Small intestine (tissue), 7 donors: ENCODE data around the gene GCLM. TPM values are rescaled to one million over a fixed set of nuclear protein-coding genes. Genes with fewer than 3 reads are reported as not detected.
"Not testable (repeated sequence)": the region's sequence is repeated elsewhere in the genome, so short reads cannot be mapped to it uniquely, and the experiment has no call there.

Experiments used
- DNase-seq, 2 donors: peaks; one replicate each; pipeline versions ENCODE4 v3.0.0 to v3.0.0-alpha.2; 2013
- FAIRE-seq: peaks from 2 replicates; lab custom pipeline; 2012; peaks lifted over from hg19 to GRCh38; lab: Jason Lieb, UNC
- H3K27ac ChIP-seq, 3 donors: one replicate each; pipeline ENCODE4 v1.5.1; 2013; ENCODE audit warnings: low read length in 2 of 3, mild to moderate bottlenecking in 2 of 3, control low read depth in 1 of 3, inconsistent platforms in 1 of 3, low read depth in 1 of 3, moderate library complexity in 1 of 3
- H3K27me3 ChIP-seq, 3 donors: one replicate each; pipeline ENCODE4 v1.6.1; 2013; ENCODE audit warnings: low read length in 3 of 3, inconsistent platforms in 1 of 3; ENCODE audit not compliant: control insufficient read depth in 3 of 3, insufficient read depth in 3 of 3
- H3K36me3 ChIP-seq, 3 donors: one replicate each; pipeline ENCODE4 v1.6.1; 2013; ENCODE audit warnings: low read length in 3 of 3, inconsistent platforms in 1 of 3, low read depth in 1 of 3, mild to moderate bottlenecking in 1 of 3, moderate library complexity in 1 of 3; ENCODE audit not compliant: control insufficient read depth in 3 of 3, insufficient read depth in 2 of 3
- H3K4me1 ChIP-seq, 3 donors: one replicate each; pipeline ENCODE4 v1.6.1; 2013; ENCODE audit warnings: low read length in 2 of 3, inconsistent platforms in 1 of 3, low read depth in 1 of 3, mild to moderate bottlenecking in 1 of 3, moderate library complexity in 1 of 3; ENCODE audit not compliant: control insufficient read depth in 3 of 3, insufficient read depth in 2 of 3
- H3K4me3 ChIP-seq, 3 donors: one replicate each; pipeline ENCODE4 v1.5.1; 2013; ENCODE audit warnings: low read length in 3 of 3, control low read depth in 1 of 3, inconsistent platforms in 1 of 3, low read depth in 1 of 3, mild to moderate bottlenecking in 1 of 3, moderate library complexity in 1 of 3
- H3K9me3 ChIP-seq, 2 donors: one replicate each; pipeline ENCODE4 v1.6.1; 2013; ENCODE audit warnings: low read depth in 1 of 2, low read length in 1 of 2; ENCODE audit not compliant: control insufficient read depth in 2 of 2, insufficient read depth in 1 of 2
- WGBS, 3 donors: extraction: QIAGEN DNeasy Blood & Tissue Kit; methylation state at CpG; one replicate each; pipeline ENCODE4 v1.1.7; 2013; 5-methylcytosine and 5-hydroxymethylcytosine counted together
- polyA plus RNA-seq, 4 donors: library from polyadenylated mRNA; stranded (reverse) in 3 of 4; unstranded in 1 of 4; fragments of 200-250 nt in 3 of 4; fragments of 120-200 nt in 1 of 4; gene quantifications; one replicate each; pipeline versions ENCODE4 v1.2.1 to v1.2.3, GENCODE V29; 2013
- donor health status: healthy with polysubstance abuse.
- donor health status: control.
- donor health status: control.
- donor health status: Bipolar disorder and iron deficiency.
- donor health status: healthy.

Gene GCLM
- polyA plus RNA-seq, 4 donors, result 8.8 to 62.6 (median 33.1) TPM

GRCh38 chr1:93878889-93879586, 30.2 kb downstream of the GCLM start, which contains the start of gene DNTTIP2:
TSS of gene DNTTIP2 (minus strand) at chr1:93879206. CDS start at chr1:93879148, 58 bp downstream.
- Histone ChIP-seq H3K27me3 (no peaks in the 10 kb centered on the region), H3K4me1 (peaks cover 0 to 9% (median 6%) of the 10 kb centered on the region in 3 donors), H3K36me3 (peaks cover 4 to 11% (median 8%) of the 10 kb centered on the region in 3 donors), H3K9me3 (no peaks in the 10 kb centered on the region), H3K4me3 (peak within 1 kb of the TSS; percentile 67 to 94 (median 85)), H3K27ac (peak within 1 kb of the TSS; percentile 66 to 91 (median 88))
- DNase-seq, result peak; percentile 92 to 97
- WGBS, 3 donors, result 0 to 1% (median 0%) methylated on average over 47 to 50 of the region's 50 CpGs
- FAIRE-seq, result no peak

- H3K9me3 ChIP-seq, result no peaks in the 10 kb centered on the region
Observed at GRCh38 chr1:93878501-93878888, 30.7 kb downstream of the GCLM start.

GRCh38 chr1:93877529-93877928, 31.7 kb downstream of the GCLM start:
- no peaks in the 10 kb centered on the region for H3K9me3 ChIP-seq
- H3K4me1 ChIP-seq, result peaks cover 0 to 9% (median 6%) of the 10 kb centered on the region in 3 donors
- FAIRE-seq (no peak), DNase-seq (no peak)
- no peak overlapping the region for H3K4me3 ChIP-seq
- 85 to 92% (median 88%) methylated on average over 4 of the region's 4 CpGs for WGBS, 3 donors
- peaks cover 8 to 11% (median 9%) of the 10 kb centered on the region in 3 donors for H3K36me3 ChIP-seq
- no peaks in the 10 kb centered on the region for H3K27me3 ChIP-seq
- H3K27ac ChIP-seq, result no peak overlapping the region

More at GRCh38 chr1:93878501-93878888, 30.7 kb downstream of the GCLM start:
- peak; percentile 67 to 68 for DNase-seq
- Histone ChIP-seq H3K27me3 (no peaks in the 10 kb centered on the region), H3K4me3 (peak overlapping the region; percentile 67 to 94 (median 85)), H3K36me3 (peaks cover 5 to 11% (median 8%) of the 10 kb centered on the region in 3 donors), H3K4me1 (peaks cover 0 to 9% (median 6%) of the 10 kb centered on the region in 3 donors), H3K27ac (peak overlapping the region; percentile 66 to 91 (median 88))
- WGBS, 3 donors, result 0% methylated on average over 20 of the region's 20 CpGs
- no peak for FAIRE-seq

GRCh38 chr1:93876244-93876643, 33.0 kb downstream of the GCLM start:
- Histone ChIP-seq H3K36me3 (peaks cover 8 to 16% (median 9%) of the 10 kb centered on the region in 3 donors), H3K27me3 (no peaks in the 10 kb centered on the region), H3K9me3 (no peaks in the 10 kb centered on the region), H3K4me3 (no peak overlapping the region), H3K27ac (no peak overlapping the region), H3K4me1 (peaks cover 0 to 9% (median 6%) of the 10 kb centered on the region in 3 donors)
- FAIRE-seq, result no peak
- 73 to 86% (median 73%) methylated on average over 1 of the region's 1 CpG for WGBS, 3 donors
- no peak for DNase-seq

- no peak for FAIRE-seq
- WGBS, 3 donors, result 67 to 73% (median 72%) methylated on average over 3 of the region's 3 CpGs
- H3K36me3 ChIP-seq, result peaks cover 9 to 26% (median 9%) of the 10 kb centered on the region in 3 donors
Observed at GRCh38 chr1:93874025-93874651, 35.1 kb downstream of the GCLM start.

GRCh38 chr1:93871366-93871765, 37.9 kb downstream of the GCLM start:
- Histone ChIP-seq H3K9me3 (no peaks in the 10 kb centered on the region), H3K4me3 (no peak overlapping the region), H3K27me3 (no peaks in the 10 kb centered on the region), H3K4me1 (peaks cover 0 to 2% (median under 1%) of the 10 kb centered on the region in 3 donors), H3K27ac (no peak overlapping the region), H3K36me3 (peaks cover 9 to 27% (median 11%) of the 10 kb centered on the region in 3 donors)
- DNase-seq (no peak), FAIRE-seq (no peak)
- WGBS, 3 donors, result 72 to 78% (median 77%) methylated on average over 4 of the region's 4 CpGs

More at GRCh38 chr1:93874025-93874651, 35.1 kb downstream of the GCLM start:
- DNase-seq, result peak in 1 of 2 donors; percentile 15
- Histone ChIP-seq H3K4me1 (peaks cover 0 to 9% (median 6%) of the 10 kb centered on the region in 3 donors), H3K27ac (no peak overlapping the region), H3K4me3 (no peak overlapping the region), H3K27me3 (no peaks in the 10 kb centered on the region), H3K9me3 (no peaks in the 10 kb centered on the region)

- no peaks in the 10 kb centered on the region for H3K27me3 ChIP-seq
- no peak overlapping the region for H3K27ac ChIP-seq
- FAIRE-seq (no peak), DNase-seq (no peak)
- 91 to 92% (median 91%) methylated on average over 5 of the region's 5 CpGs for WGBS, 3 donors
- H3K36me3 ChIP-seq, result peaks cover 7 to 22% (median 9%) of the 10 kb centered on the region in 3 donors
- H3K4me1 ChIP-seq, result no peaks in the 10 kb centered on the region
- no peak overlapping the region for H3K4me3 ChIP-seq
- no peaks in the 10 kb centered on the region for H3K9me3 ChIP-seq
Observed at GRCh38 chr1:93869653-93870052, 39.6 kb downstream of the GCLM start.

- H3K4me3 ChIP-seq, H3K9me3 ChIP-seq, H3K27ac ChIP-seq, H3K27me3 ChIP-seq, H3K4me1 ChIP-seq, DNase-seq, FAIRE-seq: not testable (repeated sequence)
- peaks cover 4 to 18% (median 5%) of the 10 kb centered on the region in 3 donors for H3K36me3 ChIP-seq
- WGBS, 3 donors, result 93 to 100% (median 93%) methylated on average over 1 of the region's 1 CpG
Observed at GRCh38 chr1:93868492-93868891, 40.7 kb downstream of the GCLM start.
